NCI-H510A treated with DMSO at 0.1 percent for 48 hours (cell line): ENCODE measurements around the gene SLC34A1.
"Not testable (repeated sequence)": the region's sequence is repeated elsewhere in the genome, so short reads cannot be mapped to it uniquely, and the experiment has no call there.

ENCODE experiments used
- DNase-seq: peaks from one replicate; lab custom pipeline; 2025; lab: John Stamatoyannopoulos, UW

SLC34A1 gene

GRCh38 chr5:177355162-177355867 lies 28.9 kb upstream of the SLC34A1 start:
- DNase-seq: no peak

DNA sequence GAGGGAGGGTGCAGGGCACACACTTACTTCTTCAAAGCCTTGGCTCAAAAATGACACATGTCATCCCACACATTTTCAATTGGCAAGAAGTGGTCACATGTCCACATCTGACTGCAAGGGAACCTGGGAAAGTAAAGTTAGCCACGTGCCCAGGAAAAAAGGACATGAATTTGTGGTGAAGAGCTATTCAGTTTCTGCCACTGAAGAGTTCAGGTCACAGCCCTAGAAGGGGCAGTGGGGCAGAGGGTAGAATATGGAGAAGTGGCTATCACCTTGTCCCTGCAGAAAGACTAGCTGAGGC lies 28.4 kb upstream of the SLC34A1 start:
- no peak for DNase-seq

DNA sequence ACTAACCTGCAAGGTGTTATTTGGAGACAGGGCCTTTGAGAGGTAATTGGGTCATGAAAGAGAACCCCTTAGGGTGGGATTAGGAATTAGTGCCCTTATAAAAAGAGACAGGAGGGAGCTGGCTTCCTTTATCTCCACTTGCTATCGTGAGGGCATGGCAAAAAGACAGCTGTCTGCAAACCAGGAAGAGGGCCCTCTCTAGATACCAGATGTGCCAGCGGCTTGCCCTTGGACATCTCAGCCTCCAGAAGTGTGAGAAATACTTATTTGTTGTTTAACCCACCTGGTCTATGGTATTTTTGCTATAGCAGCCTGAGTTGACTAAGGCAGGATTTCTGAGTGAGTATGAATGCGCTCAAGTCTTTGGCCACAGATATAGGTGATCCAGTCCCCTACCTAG lies 27.5 kb upstream of the SLC34A1 start:
- DNase-seq: no peak

- no peak for DNase-seq
These were observed 27.1 kb upstream of the SLC34A1 start for GRCh38 chr5:177357146-177357458.

- peak; percentile 40 for DNase-seq
These were observed 26.5 kb upstream of the SLC34A1 start, which contains the start of gene RGS14 for GRCh38 chr5:177357459-177358351. TSS of gene RGS14 (plus strand) at chr5:177357924. CDS start at chr5:177358025, 101 bp downstream.

DNA sequence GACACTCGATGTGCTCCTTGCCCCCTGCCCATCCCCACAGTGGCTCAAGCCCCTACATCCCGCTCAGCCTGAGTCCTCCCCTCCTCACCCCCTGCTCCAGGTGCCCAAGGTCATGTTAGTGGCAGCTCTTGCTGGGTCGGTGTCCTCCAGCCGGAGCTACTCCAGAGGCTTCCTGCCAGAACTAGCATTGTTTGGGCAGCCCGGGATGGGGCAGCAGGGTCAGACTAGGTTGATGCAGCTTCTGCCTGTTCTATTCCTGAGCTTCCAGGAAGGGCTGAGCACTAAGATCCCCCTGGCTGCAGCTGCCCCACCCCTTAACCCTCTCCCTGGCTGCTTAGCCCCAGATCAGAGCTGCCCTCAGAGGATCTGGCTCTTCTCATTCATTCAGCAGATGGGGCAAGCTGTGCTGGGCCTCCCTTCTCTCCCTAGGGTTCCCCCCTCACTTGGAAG lies 25.8 kb upstream of the SLC34A1 start:
- no peak for DNase-seq

DNA sequence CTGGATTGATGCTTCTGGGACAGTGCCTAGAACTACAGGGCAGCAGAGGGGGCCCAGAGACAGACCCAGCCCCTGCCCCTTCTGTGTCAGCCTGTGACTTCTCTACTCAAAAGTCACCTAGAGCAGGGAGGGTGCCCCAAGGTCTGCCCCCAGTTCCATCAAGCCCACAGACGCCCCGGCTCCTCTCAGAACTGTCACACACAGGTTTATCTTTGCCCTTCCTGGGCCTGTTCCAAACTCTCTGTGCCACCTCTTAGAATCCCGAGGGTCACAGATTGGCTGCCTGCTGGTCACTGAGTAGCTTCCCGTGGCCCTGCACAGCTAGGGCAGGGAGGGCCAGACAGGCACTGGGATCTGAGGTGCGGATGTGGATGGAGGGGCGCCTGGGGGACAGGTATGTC lies 24.8 kb upstream of the SLC34A1 start:
- DNase-seq: no peak

GRCh38 chr5:177359860-177360259 lies 24.4 kb upstream of the SLC34A1 start:
- DNase-seq: no peak

GRCh38 chr5:177360740-177361139 lies 23.5 kb upstream of the SLC34A1 start:
- not testable (repeated sequence) for DNase-seq

- no peak for DNase-seq
These were observed 22.6 kb upstream of the SLC34A1 start for GRCh38 chr5:177361418-177362291.

GRCh38 chr5:177362292-177362609 lies 22.0 kb upstream of the SLC34A1 start:
- DNase-seq: no peak

DNA sequence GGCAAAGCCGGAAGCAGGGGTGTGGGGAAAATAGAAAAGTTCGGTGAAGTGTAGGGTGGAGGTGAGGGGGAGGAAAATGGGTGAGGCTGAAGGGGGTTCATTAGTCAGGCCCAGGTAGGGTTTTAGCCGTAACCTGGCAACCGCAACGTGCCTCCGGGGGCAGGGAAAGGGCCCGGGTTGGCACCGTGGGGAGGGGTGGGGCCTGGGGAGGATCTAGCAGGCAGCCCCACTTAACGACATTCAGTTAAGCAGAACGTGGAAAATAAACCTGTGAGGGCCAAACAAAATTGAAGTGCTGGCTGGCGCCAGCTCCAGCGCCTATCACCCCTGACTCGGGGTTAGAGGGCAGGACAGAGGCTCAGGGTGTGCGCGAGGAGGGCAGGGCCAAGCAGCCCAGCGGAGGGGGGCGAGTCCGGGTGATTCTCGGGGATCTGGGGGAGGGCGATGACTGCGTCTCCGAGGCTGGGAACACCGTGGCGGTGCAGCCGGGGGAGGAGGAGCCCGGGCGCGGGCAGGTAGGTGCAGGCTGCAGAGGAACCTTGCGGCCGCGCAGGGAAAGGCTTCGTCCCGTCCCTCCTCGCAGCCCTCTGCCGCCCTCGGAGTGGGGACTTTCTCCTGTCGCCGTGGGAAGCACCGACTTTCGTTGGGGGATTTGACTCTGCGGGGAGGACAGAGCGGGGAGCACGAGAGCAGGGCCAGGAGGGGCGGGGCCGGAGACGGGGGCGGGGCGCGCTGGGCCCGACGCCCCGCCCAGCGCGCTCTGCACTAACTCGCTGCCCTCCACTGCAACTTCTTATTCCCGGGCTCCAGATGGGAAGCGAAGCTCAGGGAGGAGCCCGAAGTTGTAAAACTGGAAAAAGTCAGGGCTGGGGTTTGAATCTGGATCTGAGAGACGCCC lies 21.4 kb upstream of the SLC34A1 start:
- peak; percentile 49 for DNase-seq

DNA sequence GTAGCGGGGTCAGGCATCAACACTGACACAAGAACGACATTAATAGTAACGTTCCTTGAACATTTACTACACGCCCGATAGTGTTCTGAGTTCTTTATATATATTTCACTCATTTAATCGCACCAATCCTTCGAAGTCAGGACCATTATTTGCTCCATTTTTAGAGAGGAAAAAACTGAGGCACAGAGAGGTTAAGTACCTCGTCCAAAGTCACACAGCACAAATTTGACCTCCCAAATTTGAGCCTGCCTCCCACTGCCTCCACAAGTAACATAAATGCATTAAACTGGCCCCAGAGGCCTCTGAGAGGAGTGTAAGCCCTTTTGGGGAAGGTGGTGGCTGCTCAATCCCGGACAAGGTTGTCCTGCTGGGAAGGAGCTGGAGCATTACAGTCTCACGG lies 20.7 kb upstream of the SLC34A1 start:
- DNase-seq: no peak

DNA sequence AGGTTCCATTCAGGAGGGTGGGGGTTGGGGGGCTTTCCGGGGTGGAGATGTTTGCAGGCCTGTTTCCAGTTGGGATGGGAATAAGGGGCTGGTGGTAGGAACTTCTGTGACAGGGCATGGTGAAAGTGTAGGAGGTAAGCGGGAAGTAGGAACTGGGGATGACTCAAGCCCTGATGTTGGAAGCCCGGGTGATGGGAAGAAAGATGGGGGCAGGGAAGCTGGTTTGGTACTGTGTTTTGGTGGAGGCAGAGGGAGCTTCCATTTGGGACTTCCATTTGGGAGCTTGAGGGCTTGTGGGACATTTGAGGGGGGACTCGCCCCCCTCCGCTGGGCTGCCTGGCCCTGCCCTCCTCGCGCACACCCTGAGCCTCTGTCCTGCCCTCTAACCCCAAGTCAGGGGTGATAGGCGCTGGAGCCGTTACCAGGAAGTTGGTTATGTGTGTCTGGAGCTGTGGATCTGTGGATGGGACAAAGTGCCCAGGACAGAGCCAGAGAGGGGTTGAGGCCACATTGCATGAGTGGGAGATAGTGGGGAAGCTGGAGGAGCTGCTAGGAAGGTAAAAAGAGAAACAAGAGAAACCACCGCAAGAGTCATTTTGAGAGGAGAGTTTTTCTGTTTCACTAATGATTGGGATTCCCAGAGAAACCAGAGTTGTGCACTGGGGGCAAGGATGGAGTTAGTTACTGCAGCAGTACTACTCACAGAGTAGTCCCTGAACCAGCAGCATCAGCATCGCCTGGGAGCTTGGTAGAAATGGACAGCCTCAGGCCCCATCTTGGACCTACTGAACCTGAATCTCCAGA lies 19.9 kb upstream of the SLC34A1 start:
- no peak for DNase-seq

GRCh38 chr5:177365845-177366527 lies 18.2 kb upstream of the SLC34A1 start:
- no peak for DNase-seq

DNA sequence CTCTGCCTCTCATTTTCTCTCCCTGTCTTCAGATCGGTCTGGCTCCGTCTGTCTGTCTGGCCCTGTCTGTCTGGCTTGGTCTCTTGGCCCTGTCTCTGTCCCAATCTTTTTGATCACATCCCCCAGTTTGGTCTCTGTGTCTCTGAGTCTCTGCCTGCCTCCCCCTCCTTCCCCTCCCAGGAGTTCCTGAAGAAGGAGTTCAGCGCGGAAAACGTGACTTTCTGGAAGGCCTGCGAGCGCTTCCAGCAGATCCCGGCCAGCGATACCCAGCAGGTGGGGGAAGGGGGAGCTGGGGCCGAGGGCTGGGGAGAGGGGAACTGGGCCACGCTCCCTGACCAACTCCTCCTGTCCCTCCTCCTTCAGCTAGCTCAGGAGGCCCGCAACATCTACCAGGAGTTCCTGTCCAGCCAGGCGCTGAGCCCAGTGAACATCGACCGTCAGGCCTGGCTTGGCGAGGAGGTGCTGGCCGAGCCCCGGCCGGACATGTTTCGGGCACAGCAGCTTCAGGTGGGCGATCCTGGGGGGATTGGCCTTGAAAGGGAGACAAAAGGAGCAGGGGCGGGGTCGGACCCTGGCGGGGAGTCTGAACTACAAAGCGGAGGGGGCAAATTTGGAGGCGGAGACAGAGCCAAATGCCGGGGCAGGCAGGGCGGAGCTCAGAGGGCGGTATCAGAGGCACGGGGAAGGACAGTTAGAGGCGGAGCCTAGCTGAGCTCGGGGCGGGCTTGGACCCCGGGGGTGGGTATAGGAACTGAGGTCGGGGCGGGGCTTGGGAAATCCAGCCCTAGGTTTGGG lies 17.5 kb upstream of the SLC34A1 start:
- no peak for DNase-seq

DNA sequence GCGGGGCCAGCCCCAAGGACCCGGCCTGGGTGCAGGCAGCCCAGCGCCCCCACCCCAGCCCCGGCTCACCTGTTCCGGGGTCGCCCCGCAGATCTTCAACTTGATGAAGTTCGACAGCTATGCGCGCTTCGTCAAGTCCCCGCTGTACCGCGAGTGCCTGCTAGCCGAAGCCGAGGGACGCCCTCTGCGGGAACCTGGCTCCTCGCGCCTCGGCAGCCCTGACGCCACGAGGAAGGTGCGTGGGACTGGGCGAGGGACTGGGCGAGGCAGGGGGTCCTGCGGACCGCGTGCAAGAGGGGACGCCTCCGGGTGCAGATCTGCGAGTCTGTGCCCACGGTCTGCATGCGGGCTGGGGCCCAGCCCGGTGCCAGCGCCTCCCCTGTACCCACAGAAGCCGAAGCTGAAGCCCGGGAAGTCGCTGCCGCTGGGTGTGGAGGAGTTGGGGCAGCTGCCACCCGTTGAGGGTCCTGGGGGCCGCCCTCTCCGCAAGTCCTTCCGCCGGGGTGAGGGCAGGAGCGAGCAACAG lies 16.8 kb upstream of the SLC34A1 start:
- DNase-seq: no peak

DNA sequence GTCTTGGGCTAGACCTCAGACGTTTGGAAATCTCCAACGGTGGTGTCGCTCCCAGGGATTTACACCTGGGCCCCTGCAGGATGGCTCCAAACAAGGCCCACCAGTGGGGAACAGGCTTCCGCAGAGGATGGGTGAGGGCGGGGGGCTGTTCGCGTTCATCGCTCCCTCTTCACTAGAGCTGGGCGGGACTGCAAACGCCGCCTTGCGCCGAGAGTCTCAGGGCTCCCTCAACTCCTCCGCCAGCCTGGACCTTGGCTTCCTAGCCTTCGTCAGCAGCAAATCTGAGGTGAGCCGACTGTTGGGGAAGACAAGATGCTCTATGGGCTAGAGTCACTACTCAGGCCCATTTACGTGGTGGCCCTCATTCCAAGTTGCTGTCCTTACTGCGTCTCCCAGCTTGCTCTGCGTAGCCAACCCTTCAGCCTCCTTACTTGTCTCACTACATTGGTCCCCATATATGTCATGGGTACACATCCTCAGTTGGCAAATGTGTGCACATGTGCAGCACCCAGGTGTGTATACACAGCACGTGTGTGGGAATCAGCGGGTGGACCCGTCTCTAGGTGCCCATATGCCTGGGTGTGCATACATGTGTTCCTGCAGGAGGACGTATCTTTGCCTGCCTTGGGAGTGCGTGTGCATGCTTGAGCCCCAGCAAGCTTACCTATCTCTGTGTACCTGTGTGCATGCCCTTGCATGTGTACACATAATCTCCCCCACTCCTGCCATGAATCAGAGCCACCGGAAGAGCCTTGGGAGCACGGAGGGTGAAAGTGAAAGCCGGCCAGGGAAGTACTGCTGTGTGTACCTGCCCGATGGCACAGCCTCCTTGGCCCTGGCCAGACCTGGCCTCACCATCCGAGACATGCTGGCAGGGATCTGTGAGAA lies 16.0 kb upstream of the SLC34A1 start:
- no peak for DNase-seq
